ENCODE results near the gene SOHLH1. TPM values are rescaled to one million over a fixed set of nuclear protein-coding genes. Genes with fewer than 3 reads are reported as not detected.

The SOHLH1 gene
- total RNA-seq, 1 experiment from 2014 or later = not detected

GRCh38 chr9:135745189-135745588 lies 45.9 kb upstream of the SOHLH1 start:
- no peak for DNase-seq (ENCODE audit: low spot score)
- Mint-ChIP-seq H3K4me3 (no peak overlapping the region), H3K36me3 (no peaks in the 10 kb centered on the region), H3K9me3 (no peaks in the 10 kb centered on the region), H3K27me3 (ENCODE audit: low read depth) (no peaks in the 10 kb centered on the region), H3K4me1 (no peaks in the 10 kb centered on the region), H3K27ac (no peak overlapping the region)
- CTCF ChIA-PET = interaction anchor here (2.1 kb wide), 1 partner anchor 52 kb away, joined by 8 read pairs; no protein-coding TSS in a partner anchor
- no peak for ATAC-seq
- POLR2A ChIA-PET = no interaction called here
- no peak for TF ChIP-seq ZSCAN18 (CRISPR knock-in tag; IDR thresholded peaks at IDR 0.05)
- no peak for TF ChIP-seq ZNF121 (CRISPR knock-in tag; IDR thresholded peaks at IDR 0.05)
- TF ChIP-seq IRF2 (CRISPR knock-in tag; IDR thresholded peaks at IDR 0.05; ENCODE audit: borderline replicate concordance, low read depth) = no peak
- TF ChIP-seq TEAD4 (CRISPR knock-in tag; IDR thresholded peaks at IDR 0.05) = no peak
- no peak for TF ChIP-seq USF1 (CRISPR knock-in tag; IDR thresholded peaks at IDR 0.05)
- no peak for TF ChIP-seq ZNF219 (CRISPR knock-in tag; IDR thresholded peaks at IDR 0.05; ENCODE audit: borderline replicate concordance)
- no peak for TF ChIP-seq RELA (CRISPR knock-in tag; IDR thresholded peaks at IDR 0.05; ENCODE audit: borderline replicate concordance)
- no peak for TF ChIP-seq AR (CRISPR knock-in tag; IDR thresholded peaks at IDR 0.05)

GRCh38 chr9:135744333-135745070 lies 45.2 kb upstream of the SOHLH1 start:
- H3K9me3 Mint-ChIP-seq = no peaks in the 10 kb centered on the region
- ChIA-PET CTCF (interaction anchor here (0.6 kb wide), 1 partner anchor 141 kb away, joined by 3 read pairs; no protein-coding TSS in a partner anchor), POLR2A (no interaction called here)
- H3K27ac Mint-ChIP-seq = no peak overlapping the region
- H3K36me3 Mint-ChIP-seq = no peaks in the 10 kb centered on the region
- no peak for TF ChIP-seq RELA (CRISPR knock-in tag; IDR thresholded peaks at IDR 0.05; ENCODE audit: borderline replicate concordance)
- no peaks in the 10 kb centered on the region for H3K4me1 Mint-ChIP-seq
- H3K4me3 Mint-ChIP-seq = no peak overlapping the region
- ATAC-seq (no peak), DNase-seq (ENCODE audit: low spot score) (no peak)
- H3K27me3 Mint-ChIP-seq (ENCODE audit: low read depth) = no peaks in the 10 kb centered on the region

GRCh38 chr9:135743546-135744332 lies 44.5 kb upstream of the SOHLH1 start:
- Mint-ChIP-seq H3K27me3 (ENCODE audit: low read depth) (no peaks in the 10 kb centered on the region), H3K36me3 (no peaks in the 10 kb centered on the region), H3K4me1 (no peaks in the 10 kb centered on the region), H3K4me3 (no peak overlapping the region), H3K9me3 (no peaks in the 10 kb centered on the region), H3K27ac (no peak overlapping the region)
- ATAC-seq (no peak), DNase-seq (ENCODE audit: low spot score) (no peak)
- ChIA-PET POLR2A (no interaction called here), CTCF (interaction anchor here (0.6 kb wide), 1 partner anchor 140 kb away, joined by 3 read pairs; no protein-coding TSS in a partner anchor)
- TF ChIP-seq TP53 (CRISPR knock-in tag; IDR thresholded peaks at IDR 0.05) = no peak
- TF ChIP-seq ZNF416 (CRISPR knock-in tag; IDR thresholded peaks at IDR 0.05) = no peak
- no peak for TF ChIP-seq ZNF121 (CRISPR knock-in tag; IDR thresholded peaks at IDR 0.05)
- TF ChIP-seq SMAD3 (CRISPR knock-in tag; IDR thresholded peaks at IDR 0.05; ENCODE audit: borderline replicate concordance) = no peak
- no peak for TF ChIP-seq USF2 (CRISPR knock-in tag; IDR thresholded peaks at IDR 0.05)
- TF ChIP-seq MYBL2 (CRISPR knock-in tag; IDR thresholded peaks at IDR 0.05) = no peak
- TF ChIP-seq ATF6 (CRISPR knock-in tag; IDR thresholded peaks at IDR 0.05) = no peak
- TF ChIP-seq E2F4 (CRISPR knock-in tag; IDR thresholded peaks at IDR 0.05; ENCODE audit: borderline replicate concordance, low read depth) = no peak
- TF ChIP-seq CREM (CRISPR knock-in tag; IDR thresholded peaks at IDR 0.05) = no peak
- no peak for TF ChIP-seq CDX4 (CRISPR knock-in tag; IDR thresholded peaks at IDR 0.05; ENCODE audit: borderline replicate concordance)
- no peak for TF ChIP-seq JAZF1 (CRISPR knock-in tag; IDR thresholded peaks at IDR 0.05)
- TF ChIP-seq NFATC4 (CRISPR knock-in tag; IDR thresholded peaks at IDR 0.05) = no peak

All from WTC11 (cell line).